ENCODE measurements around the gene MAPK11.
"Not testable (repeated sequence)": the region's sequence is repeated elsewhere in the genome, so short reads cannot be mapped to it uniquely, and the experiment has no call there.

The MAPK11 gene

DNA sequence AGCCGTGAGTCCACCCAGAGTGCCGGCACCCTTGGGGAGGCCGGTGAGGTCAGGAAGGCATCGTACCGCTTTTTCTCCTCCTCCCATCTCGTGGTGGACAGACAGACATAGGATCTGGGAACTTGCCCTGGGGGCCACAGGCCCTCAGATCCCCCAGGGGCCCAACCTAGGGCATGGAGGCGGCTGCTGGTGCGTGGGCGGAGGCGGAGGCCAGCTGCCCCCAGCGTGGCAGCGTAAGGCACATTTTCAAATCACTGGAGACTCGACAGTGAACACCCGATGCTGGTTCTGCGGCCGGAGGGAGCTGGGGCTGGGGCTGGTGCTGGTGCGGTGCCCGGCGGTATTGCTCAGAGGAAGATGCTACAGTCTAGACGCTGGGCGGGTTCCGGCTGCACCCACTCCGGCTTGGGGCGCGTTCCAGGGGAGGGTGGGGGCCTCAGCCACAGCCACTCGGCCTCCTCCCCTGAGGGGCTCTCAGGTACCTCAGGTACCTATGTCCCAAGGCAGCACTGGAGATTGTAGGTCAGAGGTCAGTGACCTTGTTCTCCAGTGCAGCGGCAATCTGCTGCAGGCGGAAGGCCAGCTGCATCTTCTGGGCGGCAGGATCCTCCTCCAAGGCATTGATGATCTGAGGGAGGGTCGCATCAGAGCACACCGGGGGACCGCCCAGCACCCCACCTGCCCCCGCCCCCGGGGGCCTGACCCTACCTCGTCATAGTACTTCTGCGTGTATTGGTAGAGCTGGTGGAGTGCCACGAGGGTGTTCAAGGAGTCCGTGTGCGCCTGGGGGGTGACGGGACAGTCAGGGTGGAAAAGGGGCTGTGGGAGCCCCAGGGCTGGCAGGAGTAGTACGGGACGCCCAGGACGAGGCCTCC is 5.2 kb upstream of the MAPK11 start:
- no peak overlapping the region for H3K18ac ChIP-seq (ENCODE audit: low read length)
- no peak overlapping the region for H3K56ac ChIP-seq (ENCODE audit: low read length)
- H3K27ac ChIP-seq (ENCODE audit: low read depth, low read length) = no peak overlapping the region
- no peak overlapping the region for H2BK5ac ChIP-seq (ENCODE audit: low read length)
- H2BK15ac ChIP-seq (replicated peaks; ENCODE audit: low read depth) = no peak overlapping the region
- H3K27me3 ChIP-seq (ENCODE audit: insufficient read depth, low read length, poor library complexity) = no peaks in the 10 kb centered on the region
- no peak overlapping the region for H3K23ac ChIP-seq (ENCODE audit: low read length)
- H2AK5ac ChIP-seq (ENCODE audit: low read length) = no peak overlapping the region
- H3K79me2 ChIP-seq (ENCODE audit: control insufficient read depth, insufficient read depth, low read length) = no peaks in the 10 kb centered on the region
- H3K79me1 ChIP-seq (ENCODE audit: low read length) = no peaks in the 10 kb centered on the region
- H3K4me1 ChIP-seq (ENCODE audit: control insufficient read depth, low read depth, low read length) = no peaks in the 10 kb centered on the region
- peaks cover 4% of the 10 kb centered on the region for H3K36me3 ChIP-seq (ENCODE audit: control insufficient read depth, insufficient read depth, low read length)
- H2BK120ac ChIP-seq (ENCODE audit: low read depth, low read length) = no peak overlapping the region
- H3K9ac ChIP-seq (ENCODE audit: low read length) = no peak overlapping the region
- no peak for DNase-seq
- H3K4me2 ChIP-seq (ENCODE audit: low read length) = no peak overlapping the region
- no CpG with 5 or more reads among the region's 43 CpGs for WGBS (ENCODE audit: extremely low coverage, insufficient coverage, low lambda C conversion rate)
- H4K8ac ChIP-seq (ENCODE audit: low read depth, low read length) = no peak overlapping the region
- H4K5ac ChIP-seq (ENCODE audit: low read length) = no peak overlapping the region
- H3K4me3 ChIP-seq (ENCODE audit: low read length) = no peak overlapping the region
- no peak overlapping the region for H3K4ac ChIP-seq (ENCODE audit: low read depth, low read length)

- H2BK15ac ChIP-seq (replicated peaks; ENCODE audit: low read depth) = no peak overlapping the region
- no peak overlapping the region for H3K9ac ChIP-seq (ENCODE audit: low read length)
- no peak overlapping the region for H2BK120ac ChIP-seq (ENCODE audit: low read depth, low read length)
- no peak overlapping the region for H3K4me3 ChIP-seq (ENCODE audit: low read length)
- H3K79me1 ChIP-seq (ENCODE audit: low read length) = no peaks in the 10 kb centered on the region
- no peak overlapping the region for H3K27ac ChIP-seq (ENCODE audit: low read depth, low read length)
- no peak overlapping the region for H3K56ac ChIP-seq (ENCODE audit: low read length)
- no CpG with 5 or more reads among the region's 7 CpGs for WGBS (ENCODE audit: extremely low coverage, insufficient coverage, low lambda C conversion rate)
- no peak overlapping the region for H3K23ac ChIP-seq (ENCODE audit: low read length)
- no peak overlapping the region for H2AK5ac ChIP-seq (ENCODE audit: low read length)
- H3K79me2 ChIP-seq (ENCODE audit: control insufficient read depth, insufficient read depth, low read length) = no peaks in the 10 kb centered on the region
- peaks cover 4% of the 10 kb centered on the region for H3K36me3 ChIP-seq (ENCODE audit: control insufficient read depth, insufficient read depth, low read length)
- H3K4me2 ChIP-seq (ENCODE audit: low read length) = no peak overlapping the region
- H4K5ac ChIP-seq (ENCODE audit: low read length) = no peak overlapping the region
- no peak overlapping the region for H4K8ac ChIP-seq (ENCODE audit: low read depth, low read length)
- H2BK5ac ChIP-seq (ENCODE audit: low read length) = no peak overlapping the region
- no peaks in the 10 kb centered on the region for H3K27me3 ChIP-seq (ENCODE audit: insufficient read depth, low read length, poor library complexity)
- H3K4ac ChIP-seq (ENCODE audit: low read depth, low read length) = no peak overlapping the region
- no peak for DNase-seq
- no peak overlapping the region for H3K18ac ChIP-seq (ENCODE audit: low read length)
- H3K4me1 ChIP-seq (ENCODE audit: control insufficient read depth, low read depth, low read length) = no peaks in the 10 kb centered on the region
Observed at GRCh38 chr22:50274771-50275170, 4.6 kb upstream of the MAPK11 start.

DNA sequence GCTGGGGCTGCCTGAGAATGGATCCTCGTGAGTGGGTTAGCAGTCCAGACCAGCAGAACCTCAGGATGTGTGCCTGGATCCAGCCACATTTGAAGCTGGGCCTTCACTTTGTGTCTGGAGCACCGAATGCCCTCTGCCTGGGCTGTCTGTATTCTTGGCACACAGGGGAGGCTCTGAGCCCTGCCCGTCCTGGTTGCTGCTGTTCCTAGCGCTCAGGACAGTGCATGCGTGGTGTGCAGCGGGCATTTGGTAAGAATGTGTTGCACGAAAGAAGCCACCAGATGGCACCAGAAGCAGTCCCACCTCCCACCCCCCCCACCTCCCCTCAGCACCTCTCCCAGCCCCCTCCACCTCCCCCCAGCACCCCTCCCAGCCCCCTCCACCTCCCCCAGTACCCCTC is 4.1 kb upstream of the MAPK11 start:
- H3K27ac ChIP-seq (ENCODE audit: low read depth, low read length) = no peak overlapping the region
- no peak overlapping the region for H2BK120ac ChIP-seq (ENCODE audit: low read depth, low read length)
- WGBS (ENCODE audit: extremely low coverage, insufficient coverage, low lambda C conversion rate) = no CpG with 5 or more reads among the region's 7 CpGs
- no peak overlapping the region for H2BK5ac ChIP-seq (ENCODE audit: low read length)
- H3K79me1 ChIP-seq (ENCODE audit: low read length) = no peaks in the 10 kb centered on the region
- no peak overlapping the region for H2AK5ac ChIP-seq (ENCODE audit: low read length)
- no peak overlapping the region for H4K5ac ChIP-seq (ENCODE audit: low read length)
- H3K4me3 ChIP-seq (ENCODE audit: low read length) = no peak overlapping the region
- no peak overlapping the region for H3K56ac ChIP-seq (ENCODE audit: low read length)
- H3K27me3 ChIP-seq (ENCODE audit: insufficient read depth, low read length, poor library complexity) = peaks cover 3% of the 10 kb centered on the region
- no peaks in the 10 kb centered on the region for H3K79me2 ChIP-seq (ENCODE audit: control insufficient read depth, insufficient read depth, low read length)
- peaks cover 4% of the 10 kb centered on the region for H3K36me3 ChIP-seq (ENCODE audit: control insufficient read depth, insufficient read depth, low read length)
- H4K8ac ChIP-seq (ENCODE audit: low read depth, low read length) = no peak overlapping the region
- H3K4me2 ChIP-seq (ENCODE audit: low read length) = no peak overlapping the region
- no peak overlapping the region for H3K18ac ChIP-seq (ENCODE audit: low read length)
- no peaks in the 10 kb centered on the region for H3K4me1 ChIP-seq (ENCODE audit: control insufficient read depth, low read depth, low read length)
- DNase-seq = no peak
- H3K23ac ChIP-seq (ENCODE audit: low read length) = no peak overlapping the region
- no peak overlapping the region for H2BK15ac ChIP-seq (replicated peaks; ENCODE audit: low read depth)
- no peak overlapping the region for H3K9ac ChIP-seq (ENCODE audit: low read length)
- H3K4ac ChIP-seq (ENCODE audit: low read depth, low read length) = no peak overlapping the region

DNA sequence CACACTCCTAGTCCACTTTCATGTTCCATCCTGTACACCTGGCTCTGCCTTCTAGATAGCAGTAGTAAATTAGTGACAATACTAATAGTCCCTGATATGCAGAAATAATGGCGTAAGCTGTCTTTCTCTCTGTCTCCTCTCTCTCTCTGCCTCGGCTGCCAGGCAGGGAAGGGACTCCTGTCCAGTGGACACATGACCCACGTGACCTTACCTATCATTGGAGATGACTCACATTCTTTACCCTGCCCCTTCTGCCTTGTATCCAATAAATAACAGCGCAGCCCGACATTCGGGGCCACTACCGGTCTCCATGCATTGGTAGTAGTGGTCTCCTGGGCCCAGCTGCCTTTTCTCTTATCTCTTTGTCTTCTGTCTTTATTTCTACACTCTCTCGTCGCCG is 3.6 kb upstream of the MAPK11 start:
- not testable (repeated sequence) for H2BK120ac ChIP-seq (ENCODE audit: low read depth, low read length); H2BK5ac ChIP-seq (ENCODE audit: low read length); H3K27me3 ChIP-seq (ENCODE audit: insufficient read depth, low read length, poor library complexity); H4K8ac ChIP-seq (ENCODE audit: low read depth, low read length); H3K36me3 ChIP-seq (ENCODE audit: control insufficient read depth, insufficient read depth, low read length); H3K23ac ChIP-seq (ENCODE audit: low read length); H3K4ac ChIP-seq (ENCODE audit: low read depth, low read length); H3K4me2 ChIP-seq (ENCODE audit: low read length); H3K18ac ChIP-seq (ENCODE audit: low read length); H3K79me2 ChIP-seq (ENCODE audit: control insufficient read depth, insufficient read depth, low read length); H3K9ac ChIP-seq (ENCODE audit: low read length); DNase-seq; H3K27ac ChIP-seq (ENCODE audit: low read depth, low read length); H2BK15ac ChIP-seq (replicated peaks; ENCODE audit: low read depth); H2AK5ac ChIP-seq (ENCODE audit: low read length); H3K56ac ChIP-seq (ENCODE audit: low read length); H4K5ac ChIP-seq (ENCODE audit: low read length); H3K79me1 ChIP-seq (ENCODE audit: low read length); H3K4me3 ChIP-seq (ENCODE audit: low read length); H3K4me1 ChIP-seq (ENCODE audit: control insufficient read depth, low read depth, low read length)
- WGBS (ENCODE audit: extremely low coverage, insufficient coverage, low lambda C conversion rate) = no CpG with 5 or more reads among the region's 10 CpGs

DNA sequence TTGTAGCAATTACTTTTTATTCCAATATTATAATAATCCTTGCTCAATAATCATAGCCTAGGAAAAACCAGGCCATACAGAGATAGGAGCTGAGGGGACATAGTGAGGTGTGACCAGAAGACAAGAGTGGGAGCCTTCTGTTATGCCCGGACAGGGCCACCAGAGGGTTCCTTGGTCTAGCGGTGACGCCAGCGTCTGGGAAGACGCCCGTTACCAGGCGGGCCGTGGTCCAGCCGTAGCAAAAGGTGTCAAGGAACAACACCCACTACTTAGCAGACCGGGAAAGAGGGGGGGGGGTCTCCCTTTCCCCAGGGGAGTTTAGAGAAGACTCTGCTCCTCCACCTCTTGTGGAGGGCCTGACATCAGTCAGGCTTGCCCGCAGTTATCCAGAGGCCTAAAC is 3.2 kb upstream of the MAPK11 start:
- H2BK15ac ChIP-seq (replicated peaks; ENCODE audit: low read depth); H4K8ac ChIP-seq (ENCODE audit: low read depth, low read length); H3K4me2 ChIP-seq (ENCODE audit: low read length); H3K27me3 ChIP-seq (ENCODE audit: insufficient read depth, low read length, poor library complexity); H2BK120ac ChIP-seq (ENCODE audit: low read depth, low read length); H3K18ac ChIP-seq (ENCODE audit: low read length); H3K9ac ChIP-seq (ENCODE audit: low read length); H2AK5ac ChIP-seq (ENCODE audit: low read length); H4K5ac ChIP-seq (ENCODE audit: low read length); DNase-seq; H2BK5ac ChIP-seq (ENCODE audit: low read length); H3K79me2 ChIP-seq (ENCODE audit: control insufficient read depth, insufficient read depth, low read length); H3K27ac ChIP-seq (ENCODE audit: low read depth, low read length); H3K36me3 ChIP-seq (ENCODE audit: control insufficient read depth, insufficient read depth, low read length); H3K4me1 ChIP-seq (ENCODE audit: control insufficient read depth, low read depth, low read length); H3K4me3 ChIP-seq (ENCODE audit: low read length); H3K4ac ChIP-seq (ENCODE audit: low read depth, low read length); H3K79me1 ChIP-seq (ENCODE audit: low read length); H3K56ac ChIP-seq (ENCODE audit: low read length); H3K23ac ChIP-seq (ENCODE audit: low read length): not testable (repeated sequence)
- no CpG with 5 or more reads among the region's 11 CpGs for WGBS (ENCODE audit: extremely low coverage, insufficient coverage, low lambda C conversion rate)
